Activated T-cell treated with anti-CD3 and anti-CD28 coated beads for 1 hour (primary cell): ENCODE measurements around the gene CDH16.

ENCODE experiments used
- DNase-seq: peaks from one replicate; pipeline ENCODE4 v3.0.0-alpha.2; 2020; ENCODE audit warnings: low read depth

CDH16 gene

GRCh38 chr16:66927918-66928649 is 9.4 kb upstream of the CDH16 start:
- DNase-seq, result no peak

DNA sequence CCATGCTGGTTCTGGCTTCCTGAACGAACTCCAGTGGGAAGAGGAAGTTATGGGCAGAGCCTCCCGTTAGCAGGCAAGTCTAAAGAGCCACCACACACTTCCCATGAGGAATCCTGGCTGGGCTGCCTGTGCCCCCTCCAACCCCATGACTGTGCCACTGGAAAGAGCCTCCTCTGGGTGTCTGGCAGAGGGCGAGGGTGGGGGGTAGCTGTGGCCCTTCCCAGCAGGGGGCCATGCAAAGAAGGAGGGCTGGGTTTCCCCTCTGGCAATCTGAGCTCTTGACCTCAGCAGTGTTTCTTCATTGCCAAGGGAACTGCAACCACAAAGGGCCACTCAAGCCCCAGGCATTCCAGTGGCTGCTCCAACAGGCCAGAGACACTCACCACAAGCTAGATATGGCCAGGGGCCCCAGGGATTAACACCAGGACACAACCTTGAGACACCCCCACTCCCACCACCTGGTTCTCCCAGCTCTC is 8.3 kb upstream of the CDH16 start:
- DNase-seq, result no peak

- DNase-seq, result no peak
These were observed 7.7 kb upstream of the CDH16 start for GRCh38 chr16:66926171-66926947.

DNA sequence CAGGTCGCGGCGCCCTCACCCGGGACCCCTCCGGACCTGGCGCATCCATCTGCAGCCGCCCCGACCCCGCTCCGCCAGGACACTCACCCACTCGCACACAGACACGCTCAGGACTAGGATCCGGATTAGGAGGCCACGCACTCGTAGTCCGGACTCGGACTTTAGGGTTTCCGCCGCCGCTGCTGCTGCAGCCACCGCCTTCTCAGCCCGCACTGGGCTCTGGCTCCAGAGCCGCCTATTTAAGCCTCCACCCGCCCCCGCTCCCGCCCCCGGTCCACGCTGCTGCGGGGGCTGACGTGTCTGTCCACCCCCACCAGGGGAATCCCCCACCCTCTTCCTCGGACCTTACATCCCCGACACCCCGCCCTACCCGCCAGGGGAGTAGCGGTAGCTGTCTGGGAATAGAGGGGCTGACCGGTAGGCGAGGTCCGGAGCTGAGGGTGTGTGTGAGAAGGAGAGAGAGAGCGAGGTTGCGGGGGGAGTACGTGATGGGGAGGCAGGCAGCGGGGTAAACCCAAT is 6.7 kb upstream of the CDH16 start, which contains the start of gene RRAD:
TSS of gene RRAD (minus strand) at position 214 of the 519 bp plus-strand sequence. CDS start 356 bp downstream, outside the sequence.
- no peak for DNase-seq

DNA sequence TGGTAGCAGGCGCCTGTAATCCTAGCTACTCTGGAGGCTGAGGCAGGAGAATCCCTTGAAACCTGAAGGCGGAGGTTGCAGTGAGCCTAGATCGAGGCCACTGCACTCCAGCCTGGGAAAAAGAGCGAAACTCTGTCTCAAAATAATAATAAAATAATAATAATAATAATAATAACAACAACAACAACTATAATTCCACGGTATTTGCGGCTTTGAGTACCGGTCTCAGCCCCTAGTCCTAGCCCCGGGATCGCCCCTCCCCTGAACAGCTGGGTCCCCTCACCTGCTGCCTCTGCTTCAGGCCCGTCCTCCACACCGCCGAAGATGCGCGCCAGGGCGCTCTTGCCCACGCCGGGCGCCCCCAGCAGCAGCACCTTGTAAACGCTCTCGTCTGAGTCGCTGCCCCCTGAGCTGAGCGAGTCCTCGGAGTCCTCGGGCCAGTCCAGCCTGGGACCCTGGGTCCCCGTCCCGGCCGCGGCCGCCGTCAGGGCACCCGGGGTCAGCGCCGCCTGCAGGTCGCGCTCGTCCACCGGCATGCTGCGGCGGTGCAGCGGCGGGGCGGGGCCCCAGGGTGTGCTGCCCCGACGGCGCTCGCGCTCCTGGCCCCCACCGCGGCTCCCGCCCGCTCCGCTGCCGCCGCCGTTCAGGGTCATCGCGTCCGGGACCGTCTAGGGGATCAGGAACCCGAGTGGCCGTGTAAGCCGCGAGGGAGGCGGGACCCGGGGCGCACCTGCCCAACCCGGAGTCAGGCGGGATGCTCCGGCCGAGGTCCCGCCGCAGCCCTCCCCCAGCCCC is 6.0 kb upstream of the CDH16 start:
- no peak for DNase-seq

GRCh38 chr16:66923866-66924265 is 5.2 kb upstream of the CDH16 start:
- DNase-seq, result no peak

DNA sequence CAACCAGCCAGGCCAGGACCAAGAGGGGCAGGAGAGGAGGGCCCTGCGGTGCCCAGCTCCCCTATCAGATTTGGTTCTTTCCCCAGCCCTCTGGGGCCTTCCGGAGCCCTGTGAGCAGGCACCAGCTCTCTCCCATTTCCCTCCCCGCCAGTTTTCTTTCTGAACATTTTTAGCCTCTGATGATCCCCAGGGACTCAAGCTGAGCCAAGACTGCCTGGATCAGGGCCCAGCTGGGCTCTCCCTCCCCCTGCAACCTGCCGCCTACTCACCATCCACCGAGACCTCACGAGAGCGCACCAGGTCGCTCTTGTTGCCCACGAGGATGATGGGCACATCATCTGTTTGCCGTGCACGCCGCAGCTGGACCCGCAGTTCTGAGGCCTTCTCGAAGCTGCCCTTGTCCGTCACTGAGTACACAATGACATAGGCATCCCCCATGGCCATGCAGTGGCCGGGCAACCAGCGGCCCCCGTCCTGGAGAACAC is 4.6 kb upstream of the CDH16 start:
- no peak for DNase-seq

DNA sequence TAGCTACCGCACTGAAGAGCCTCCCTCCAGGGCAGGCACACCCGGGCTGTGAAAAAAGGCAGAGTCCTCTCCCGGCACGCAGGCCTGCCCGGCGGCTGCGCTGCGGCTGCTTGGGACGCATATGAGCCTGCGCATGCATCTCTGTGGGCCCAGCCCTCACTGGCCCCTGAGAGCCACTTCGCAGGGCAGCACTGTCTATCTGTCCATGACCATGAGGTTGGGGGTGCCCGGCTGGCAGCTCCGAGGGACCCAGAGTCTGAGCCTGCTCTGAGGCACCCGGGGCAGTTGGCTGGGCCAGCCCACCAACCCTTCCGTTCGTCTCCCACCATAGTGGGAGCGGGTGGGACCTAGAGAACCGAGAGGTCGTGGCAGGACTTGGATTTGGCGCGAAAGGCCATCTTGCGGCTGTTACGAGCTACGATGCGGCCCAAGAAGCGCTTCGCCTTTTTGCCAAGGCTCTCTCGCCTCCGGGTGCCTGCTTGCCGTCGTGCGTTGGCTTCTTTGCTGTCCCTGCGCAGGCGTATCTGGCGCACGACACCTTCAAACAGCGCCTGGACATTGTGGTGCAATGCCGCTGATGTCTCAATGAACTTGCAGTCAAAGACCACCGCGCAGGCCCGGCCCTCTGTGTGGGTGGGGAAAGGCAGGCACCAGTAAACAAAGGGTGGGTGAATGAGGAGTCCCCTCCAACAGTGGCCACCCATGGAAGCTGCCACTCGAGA is 3.2 kb upstream of the CDH16 start:
- DNase-seq, result no peak

GRCh38 chr16:66920924-66921680 is 2.4 kb upstream of the CDH16 start:
- no peak for DNase-seq

- DNase-seq, result no peak
These were observed 1.6 kb upstream of the CDH16 start for GRCh38 chr16:66920299-66920590.

- no peak for DNase-seq
These were observed 1.0 kb upstream of the CDH16 start for GRCh38 chr16:66919569-66920298.

DNA sequence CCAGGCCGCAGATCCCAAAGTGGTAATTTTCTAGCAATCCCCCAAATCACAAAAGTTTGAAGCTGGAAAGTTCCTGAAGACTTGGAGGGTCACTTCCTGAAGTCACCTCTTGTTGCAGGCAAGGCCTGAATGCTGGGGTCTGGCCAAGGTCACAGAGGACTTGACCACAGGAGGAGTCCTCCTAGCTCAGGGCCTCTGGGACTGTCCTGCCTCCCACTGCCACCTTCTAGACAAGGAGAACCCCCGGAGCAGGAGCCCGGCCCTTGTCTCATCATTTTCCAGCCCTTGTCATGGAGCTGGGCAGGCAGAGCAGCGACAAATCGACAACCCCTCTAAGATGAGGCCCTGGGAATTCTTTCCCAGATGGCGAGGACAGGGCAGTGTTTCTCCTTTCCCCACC is 330 bp downstream of the CDH16 start:
- DNase-seq, result no peak

GRCh38 chr16:66917741-66918140 is 944 bp downstream of the CDH16 start:
- no peak for DNase-seq

DNA sequence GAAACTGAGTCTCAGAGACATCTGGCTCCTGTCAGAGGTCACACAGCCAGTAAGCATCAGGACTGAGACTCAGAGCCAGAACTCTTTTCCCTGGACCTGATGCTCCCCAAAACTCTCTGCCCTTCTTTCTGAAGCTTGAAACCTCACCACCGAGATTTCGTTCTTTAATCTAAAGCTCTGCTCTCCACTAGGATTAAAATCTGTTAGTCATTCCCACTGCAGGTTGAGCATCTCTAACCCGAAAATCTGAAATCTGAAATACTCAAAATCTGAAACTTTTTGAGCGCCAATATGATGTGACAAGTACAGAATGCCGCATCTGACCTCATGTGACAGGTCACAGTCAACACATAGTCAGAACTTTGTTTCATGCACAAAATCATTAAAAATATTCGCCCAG is 2.2 kb downstream of the CDH16 start:
- no peak for DNase-seq

DNA sequence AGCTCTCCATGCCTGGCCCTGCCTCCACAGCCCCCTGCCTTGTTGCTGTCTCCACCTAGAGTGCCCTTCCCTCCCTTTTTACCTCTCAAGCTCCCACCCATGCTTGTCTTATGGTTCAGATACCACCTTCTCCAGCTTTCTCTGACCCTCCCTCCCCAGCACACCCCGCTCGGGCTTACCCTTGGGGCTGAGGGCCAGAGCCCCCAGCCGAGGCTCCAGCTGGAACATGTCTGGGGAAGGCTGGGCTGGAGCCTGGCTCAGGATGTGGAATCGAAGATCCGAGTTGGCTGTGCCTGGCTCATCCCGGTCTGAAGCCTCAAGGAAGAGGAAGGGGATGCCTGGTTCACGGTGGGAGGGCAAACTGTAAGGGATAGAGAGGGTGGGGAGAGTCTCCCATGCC is 3.6 kb downstream of the CDH16 start:
- DNase-seq, result no peak

- DNase-seq, result no peak
These were observed 4.1 kb downstream of the CDH16 start for GRCh38 chr16:66914541-66914940.

GRCh38 chr16:66913711-66914110 is 5.0 kb downstream of the CDH16 start:
- no peak for DNase-seq

DNA sequence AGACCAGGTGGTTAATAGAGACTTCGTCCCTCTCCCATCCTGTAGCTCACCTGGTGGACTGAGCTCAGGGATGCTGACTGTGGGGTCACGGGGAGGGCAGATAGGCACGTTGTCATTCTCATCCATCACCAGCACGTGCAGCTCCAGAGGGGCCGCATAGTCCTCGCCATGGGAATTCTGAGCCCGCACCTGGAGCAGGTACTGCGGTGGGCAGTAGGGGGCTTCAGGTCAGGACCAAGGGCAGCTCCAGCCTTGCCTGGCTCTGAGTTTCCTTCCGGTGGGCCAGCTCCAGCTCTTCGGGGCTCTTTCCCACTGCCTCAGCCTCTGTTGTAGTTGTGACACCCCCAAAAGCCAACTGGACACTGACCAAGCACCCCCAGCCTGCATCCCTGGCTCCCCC is 5.6 kb downstream of the CDH16 start:
- DNase-seq, result no peak

GRCh38 chr16:66911801-66912200 is 6.9 kb downstream of the CDH16 start:
- no peak for DNase-seq

DNA sequence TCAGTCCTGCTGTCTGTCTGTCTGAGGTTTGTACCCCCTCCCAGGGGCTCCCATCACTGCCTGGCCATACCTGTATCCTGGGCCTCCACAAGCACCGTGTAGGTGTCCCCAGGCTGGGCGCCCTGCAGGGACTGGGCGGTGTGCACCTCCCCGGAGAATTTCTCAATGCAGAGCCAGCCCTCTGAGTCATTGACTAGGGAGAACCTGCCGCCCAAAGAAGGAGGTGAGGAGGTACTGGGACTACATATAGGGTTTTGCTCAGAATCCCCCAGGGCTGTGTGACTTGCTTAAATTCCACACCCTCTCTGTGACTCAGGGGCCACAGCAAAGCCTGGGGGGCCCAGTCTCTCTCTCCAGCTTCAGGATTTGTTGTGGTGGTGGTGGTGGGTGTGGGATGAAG is 7.6 kb downstream of the CDH16 start:
- DNase-seq, result no peak
